Hepatocyte (in vitro differentiated cells): ENCODE results near the gene SLC24A1. TPM values are rescaled to one million over a fixed set of nuclear protein-coding genes. Genes with fewer than 3 reads are reported as not detected.

ENCODE experiments used
- DNase-seq: peaks from one replicate; pipeline ENCODE4 v3.0.0-alpha.2; 2016; ENCODE audit warnings: low spot score
- H2AFZ ChIP-seq: fragments of 200-600 bp; sonication (generic); 2 replicates; pipeline ENCODE4 v1.6.0; 2016; ENCODE audit warnings: antibody characterized with exemption, mild to moderate bottlenecking
- H3K27ac ChIP-seq: fragments of 200-600 bp; sonication (generic); 2 replicates; pipeline ENCODE4 v1.5.1; 2016; ENCODE audit warnings: mild to moderate bottlenecking
- H3K27me3 ChIP-seq: fragments of 200-600 bp; sonication (generic); 2 replicates; pipeline ENCODE4 v1.6.1; 2016
- H3K36me3 ChIP-seq: fragments of 200-600 bp; sonication (generic); replicated peaks from 2 replicates; pipeline ENCODE4 v1.5.1; 2016; ENCODE audit warnings: low read depth; ENCODE audit not compliant: insufficient read depth
- H3K4me1 ChIP-seq: fragments of 200-600 bp; sonication (generic); 2 replicates; pipeline ENCODE4 v1.5.1; 2016; ENCODE audit warnings: mild to moderate bottlenecking, moderate library complexity; ENCODE audit not compliant: insufficient read depth
- H3K4me2 ChIP-seq: fragments of 200-600 bp; sonication (generic); 2 replicates; pipeline ENCODE4 v1.6.0; 2016
- H3K4me3 ChIP-seq: fragments of 200-600 bp; sonication (generic); 2 replicates; pipeline ENCODE4 v1.5.1; 2016; ENCODE audit warnings: mild to moderate bottlenecking
- H3K79me2 ChIP-seq: fragments of 200-600 bp; sonication (generic); 2 replicates; pipeline ENCODE4 v1.6.0; 2017; ENCODE audit warnings: mild to moderate bottlenecking
- H3K9me2 ChIP-seq: fragments of 200-600 bp; sonication (generic); replicated peaks from 2 replicates; pipeline ENCODE4 v1.6.0; 2017; ENCODE audit warnings: mild to moderate bottlenecking; ENCODE audit not compliant: insufficient read depth
- H3K9me3 ChIP-seq: fragments of 200-600 bp; sonication (generic); 2 replicates; pipeline ENCODE4 v1.5.1; 2016; ENCODE audit warnings: low read depth, mild to moderate bottlenecking
- H4K20me1 ChIP-seq: fragments of 200-600 bp; sonication (generic); 2 replicates; pipeline ENCODE4 v1.6.0; 2016; ENCODE audit warnings: mild to moderate bottlenecking; ENCODE audit not compliant: insufficient read depth, poor library complexity, severe bottlenecking
- EZH2 ChIP-seq: fragments of 200-600 bp; sonication (generic); IDR thresholded peaks from 2 replicates; pipeline ENCODE4 v1.6.1; 2016; ENCODE audit warnings: antibody characterized with exemption, mild to moderate bottlenecking, borderline replicate concordance
- EZH2phosphoT487 ChIP-seq: fragments of 200-600 bp; sonication (generic); IDR thresholded peaks from one replicate; pipeline ENCODE4 v1.6.1; 2018; ENCODE audit warnings: antibody characterized with exemption, mild to moderate bottlenecking, low read depth, moderate library complexity; ENCODE audit not compliant: unreplicated experiment, severe bottlenecking
- WGBS: methylation state at CpG from one replicate; pipeline ENCODE4 v1.1.6; 2016; ENCODE audit warnings: low lambda C conversion rate; ENCODE audit errors: missing lambda C conversion rate; 5-methylcytosine and 5-hydroxymethylcytosine counted together
- polyA plus RNA-seq: library from polyadenylated mRNA; unstranded; fragments of >200 nt; fragmentation: Nextera tagmentation; extraction: Ambion mirVana; gene quantifications from 2 replicates; pipeline ENCODE4 v1.2.1, GENCODE V29; 2016
- total RNA-seq: library from RNA; depleted of rRNA; stranded (reverse); fragments of >200 nt; gene quantifications from 2 replicates; pipeline ENCODE4 v1.2.3, GENCODE V29; 2014
- TF ChIP-seq, protein P1 (sequence below): fragments of 200-600 bp; sonication (generic); IDR thresholded peaks from 2 replicates; pipeline ENCODE4 v1.5.1; 2016; ENCODE audit warnings: antibody characterized with exemption, mild to moderate bottlenecking; ENCODE audit not compliant: poor library complexity

Gene SLC24A1
- total and polyA plus RNA-seq, 2 experiments from 2014 or later = 3.6 to 7.4 TPM

DNA sequence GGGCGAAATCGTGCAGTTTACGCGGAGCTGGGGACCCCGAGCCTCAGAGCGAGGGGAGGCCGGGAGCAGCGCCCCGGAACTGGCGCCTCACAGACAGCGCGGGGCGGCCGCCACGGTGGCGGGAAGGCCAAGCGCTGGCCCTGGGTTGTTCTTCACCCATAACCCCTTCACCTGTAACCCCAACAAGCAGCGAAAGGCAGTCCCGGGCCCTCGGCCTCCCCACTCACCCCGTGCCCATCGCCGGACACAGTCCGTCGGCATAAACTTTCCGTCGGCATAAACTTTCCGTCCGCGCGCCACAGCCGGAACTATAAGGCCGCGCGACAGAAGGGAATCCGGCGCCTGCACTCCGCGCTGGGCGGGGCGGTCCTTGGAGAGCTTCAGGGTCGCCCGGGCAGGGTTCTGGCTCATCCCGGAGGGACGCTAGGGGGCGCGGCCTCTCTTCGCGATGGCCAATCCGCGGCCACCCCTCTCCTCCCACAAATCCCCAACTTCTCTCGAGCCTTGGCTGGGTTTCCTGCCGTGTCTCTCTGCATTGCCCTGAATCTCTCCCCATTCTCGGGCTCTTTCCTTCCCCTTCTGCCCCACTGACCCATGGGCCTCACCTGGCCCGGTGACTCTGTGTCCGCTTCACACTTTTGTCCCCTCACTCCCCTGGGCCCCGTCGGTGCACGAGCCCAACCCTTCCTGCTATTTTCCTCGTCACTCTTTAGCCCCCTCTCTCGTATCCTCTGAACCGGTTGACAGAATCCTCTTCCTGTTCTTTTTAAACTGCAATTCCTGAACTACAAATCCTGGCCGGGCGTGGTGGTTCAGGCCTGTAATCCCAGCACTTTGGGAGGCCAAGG is 10.6 kb upstream of the SLC24A1 start, which contains the start of gene INTS14:
Gene INTS14, minus strand, starts transcription at position 261 of the 848 bp plus-strand sequence. CDS start 3,751 bp downstream, outside the sequence.
- TF ChIP-seq, protein P1, sequence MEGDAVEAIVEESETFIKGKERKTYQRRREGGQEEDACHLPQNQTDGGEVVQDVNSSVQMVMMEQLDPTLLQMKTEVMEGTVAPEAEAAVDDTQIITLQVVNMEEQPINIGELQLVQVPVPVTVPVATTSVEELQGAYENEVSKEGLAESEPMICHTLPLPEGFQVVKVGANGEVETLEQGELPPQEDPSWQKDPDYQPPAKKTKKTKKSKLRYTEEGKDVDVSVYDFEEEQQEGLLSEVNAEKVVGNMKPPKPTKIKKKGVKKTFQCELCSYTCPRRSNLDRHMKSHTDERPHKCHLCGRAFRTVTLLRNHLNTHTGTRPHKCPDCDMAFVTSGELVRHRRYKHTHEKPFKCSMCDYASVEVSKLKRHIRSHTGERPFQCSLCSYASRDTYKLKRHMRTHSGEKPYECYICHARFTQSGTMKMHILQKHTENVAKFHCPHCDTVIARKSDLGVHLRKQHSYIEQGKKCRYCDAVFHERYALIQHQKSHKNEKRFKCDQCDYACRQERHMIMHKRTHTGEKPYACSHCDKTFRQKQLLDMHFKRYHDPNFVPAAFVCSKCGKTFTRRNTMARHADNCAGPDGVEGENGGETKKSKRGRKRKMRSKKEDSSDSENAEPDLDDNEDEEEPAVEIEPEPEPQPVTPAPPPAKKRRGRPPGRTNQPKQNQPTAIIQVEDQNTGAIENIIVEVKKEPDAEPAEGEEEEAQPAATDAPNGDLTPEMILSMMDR = peak; percentile 71
- no peak for TF ChIP-seq EZH2phosphoT487
- TF ChIP-seq EZH2 = no peak
- peaks cover 55% of the 10 kb centered on the region for H3K79me2 ChIP-seq
- peak; percentile 99 for DNase-seq
- peaks cover 19% of the 10 kb centered on the region for H3K4me1 ChIP-seq
- peak within 1 kb of the TSS; percentile 98 for H3K27ac ChIP-seq
- no peaks in the 10 kb centered on the region for H3K27me3 ChIP-seq
- no peaks in the 10 kb centered on the region for H3K9me2 ChIP-seq
- no peaks in the 10 kb centered on the region for H3K36me3 ChIP-seq
- H3K9me3 ChIP-seq = no peaks in the 10 kb centered on the region
- peak within 1 kb of the TSS; percentile 96 for H2AFZ ChIP-seq
- under 1% methylated on average over 64 of the region's 64 CpGs for WGBS
- peak within 1 kb of the TSS; percentile 48 for H3K4me3 ChIP-seq
- no peaks in the 10 kb centered on the region for H4K20me1 ChIP-seq
- H3K4me2 ChIP-seq = peak within 1 kb of the TSS; percentile 82

DNA sequence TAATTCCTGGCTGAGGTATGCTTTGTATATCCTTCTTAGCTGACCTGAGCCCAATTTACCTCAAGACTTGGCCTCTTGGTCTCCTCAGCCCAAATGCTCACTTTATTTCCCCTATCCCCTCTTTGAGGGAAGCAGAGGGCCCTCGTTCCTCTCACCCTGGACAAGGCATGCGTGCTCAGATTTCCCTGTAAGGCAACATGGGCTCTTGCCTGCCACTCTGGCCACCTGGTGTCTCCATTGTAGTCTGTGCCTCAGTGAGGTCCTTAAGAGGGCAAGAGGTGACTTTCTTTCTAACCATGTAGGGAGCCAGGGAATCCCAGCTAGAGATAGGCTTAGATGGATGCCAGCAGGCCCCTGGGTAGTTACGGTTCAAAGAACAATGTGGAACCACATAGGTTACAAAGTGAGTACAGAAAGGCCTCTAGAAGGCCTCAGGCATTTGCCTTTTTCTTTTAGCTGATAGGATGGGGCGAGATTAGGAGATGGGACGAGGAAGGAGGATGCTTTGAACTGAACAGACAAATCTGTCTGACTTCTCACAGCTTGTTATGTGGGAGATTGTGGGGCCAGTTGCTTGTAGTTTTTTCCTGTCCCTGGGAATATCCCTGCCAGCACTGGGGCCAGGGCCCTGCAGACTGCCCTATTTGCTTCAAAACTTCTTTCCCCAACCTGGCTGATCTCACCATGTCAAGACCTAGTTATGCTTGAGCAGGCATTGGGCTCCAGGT is 9.7 kb upstream of the SLC24A1 start:
- Histone ChIP-seq H4K20me1 (no peaks in the 10 kb centered on the region), H3K9me2 (no peaks in the 10 kb centered on the region), H3K79me2 (peaks cover 47% of the 10 kb centered on the region), H3K4me1 (peaks cover 19% of the 10 kb centered on the region), H3K9me3 (no peaks in the 10 kb centered on the region), H3K27ac (peak overlapping the region; percentile 98), H3K27me3 (no peaks in the 10 kb centered on the region), H3K4me2 (peak overlapping the region; percentile 80), H3K36me3 (no peaks in the 10 kb centered on the region), H3K4me3 (peak overlapping the region; percentile 48), H2AFZ (peak overlapping the region; percentile 90)
- DNase-seq = no peak
- TF ChIP-seq, protein P1 = no peak
- no peak for TF ChIP-seq EZH2
- TF ChIP-seq EZH2phosphoT487 = no peak
- WGBS = 80% methylated on average over 5 of the region's 5 CpGs

DNA sequence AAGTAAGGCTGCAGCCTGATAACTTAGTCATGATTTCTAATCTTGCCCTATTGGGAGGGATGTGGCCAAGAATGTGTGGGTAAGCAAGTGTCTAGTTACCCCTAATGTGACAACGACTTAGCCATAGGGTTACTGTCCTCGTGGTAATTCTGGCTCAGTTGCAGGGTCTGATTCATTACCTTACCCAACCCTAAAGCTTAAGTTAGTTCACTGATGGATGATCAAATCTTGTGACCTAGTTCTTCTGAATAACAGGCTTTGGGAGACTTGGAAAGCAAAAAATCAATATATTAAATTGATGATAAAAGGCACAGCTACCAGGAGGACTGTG is 9.2 kb upstream of the SLC24A1 start:
- H3K4me3 ChIP-seq = no peak overlapping the region
- 83% methylated on average over 2 of the region's 2 CpGs for WGBS
- peaks cover 42% of the 10 kb centered on the region for H3K79me2 ChIP-seq
- no peaks in the 10 kb centered on the region for H3K9me3 ChIP-seq
- H3K4me1 ChIP-seq = peaks cover 19% of the 10 kb centered on the region
- no peak overlapping the region for H2AFZ ChIP-seq
- no peaks in the 10 kb centered on the region for H4K20me1 ChIP-seq
- TF ChIP-seq EZH2phosphoT487 = no peak
- no peak for TF ChIP-seq EZH2
- TF ChIP-seq, protein P1 = no peak
- DNase-seq = no peak
- H3K36me3 ChIP-seq = no peaks in the 10 kb centered on the region
- H3K27me3 ChIP-seq = no peaks in the 10 kb centered on the region
- peak overlapping the region; percentile 80 for H3K4me2 ChIP-seq
- H3K9me2 ChIP-seq = no peaks in the 10 kb centered on the region
- H3K27ac ChIP-seq = peak overlapping the region; percentile 98
